GM23338 (cell line): ENCODE data around the gene ZNF324B. TPM values are rescaled to one million over a fixed set of nuclear protein-coding genes. Genes with fewer than 3 reads are reported as not detected.
"Not testable (repeated sequence)": the region's sequence is repeated elsewhere in the genome, so short reads cannot be mapped to it uniquely, and the experiment has no call there.

Source experiments
- ATAC-seq: fragments of 200-7000 bp; cut with Tn5 transposase; 3 replicates; pipeline ENCODE4 v1.9.1; 2020
- DNase-seq: peaks from one replicate; pipeline ENCODE4 v3.0.0-alpha.2; 2015; ENCODE audit warnings: low spot score
- H2AFZ ChIP-seq: fragments of 200-600 bp; sonication (generic); 2 replicates; pipeline ENCODE4 v1.8.0; 2016; ENCODE audit warnings: antibody characterized with exemption, mild to moderate bottlenecking, moderate library complexity
- H3F3A ChIP-seq: fragments of 200-600 bp; sonication (generic); replicated peaks from 2 replicates; pipeline ENCODE4 v1.8.0; 2017; ENCODE audit warnings: antibody characterized with exemption, mixed run types, low read depth
- H3K27ac ChIP-seq: fragments of 200-600 bp; sonication (generic); 2 replicates; pipeline ENCODE4 v1.6.1; 2016; ENCODE audit warnings: low read depth
- H3K27me3 ChIP-seq: fragments of 200-600 bp; sonication (generic); 2 replicates; pipeline ENCODE4 v1.8.0; 2016; ENCODE audit warnings: mild to moderate bottlenecking, mixed run types, moderate library complexity; ENCODE audit not compliant: insufficient read depth
- H3K36me3 ChIP-seq: fragments of 200-600 bp; sonication (generic); 2 replicates; pipeline ENCODE4 v1.8.0; 2016; ENCODE audit warnings: mild to moderate bottlenecking; ENCODE audit not compliant: insufficient read depth
- H3K4me1 ChIP-seq: fragments of 200-600 bp; sonication (generic); 2 replicates; pipeline ENCODE4 v1.8.0; 2016; ENCODE audit warnings: mild to moderate bottlenecking, moderate library complexity; ENCODE audit not compliant: insufficient read depth
- H3K4me2 ChIP-seq: fragments of 200-600 bp; sonication (generic); 2 replicates; pipeline ENCODE4 v1.7.1; 2017; ENCODE audit warnings: mixed run types
- H3K4me3 ChIP-seq: fragments of 200-600 bp; sonication (generic); 2 replicates; pipeline ENCODE4 v1.6.1; 2016; ENCODE audit warnings: mixed run types
- H3K79me2 ChIP-seq: fragments of 200-600 bp; sonication (generic); replicated peaks from 2 replicates; pipeline ENCODE4 v1.8.0; 2017; ENCODE audit warnings: mild to moderate bottlenecking; ENCODE audit not compliant: insufficient read depth
- H3K9me2 ChIP-seq: fragments of 200-600 bp; sonication (generic); 2 replicates; pipeline ENCODE4 v1.8.0; 2017; ENCODE audit not compliant: insufficient read depth
- H4K20me1 ChIP-seq: fragments of 200-600 bp; sonication (generic); replicated peaks from 2 replicates; pipeline ENCODE4 v1.8.0; 2017; ENCODE audit warnings: mild to moderate bottlenecking; ENCODE audit not compliant: insufficient read depth
- H3K27ac Mint-ChIP-seq: 2 replicates; pipeline ENCODE4 v1.8.0; 2020; ENCODE audit warnings: inconsistent platforms, mild to moderate bottlenecking, moderate library complexity, mixed read lengths
- H3K27me3 Mint-ChIP-seq: 3 replicates; pipeline ENCODE4 v1.8.0; 2022; ENCODE audit warnings: low read depth, mild to moderate bottlenecking, moderate library complexity, mixed read lengths, inconsistent platforms; ENCODE audit not compliant: insufficient read depth, poor library complexity
- H3K36me3 Mint-ChIP-seq: 3 replicates; pipeline ENCODE4 v1.8.0; 2021; ENCODE audit warnings: low read depth, mild to moderate bottlenecking, inconsistent platforms, moderate library complexity, mixed read lengths
- H3K4me1 Mint-ChIP-seq: 3 replicates; pipeline ENCODE4 v1.8.0; 2020; ENCODE audit warnings: mild to moderate bottlenecking, inconsistent platforms, mixed read lengths
- H3K4me3 Mint-ChIP-seq: 3 replicates; pipeline ENCODE4 v1.8.0; 2021; ENCODE audit warnings: moderate library complexity, mild to moderate bottlenecking, inconsistent platforms, mixed read lengths
- H3K9me3 Mint-ChIP-seq: 3 replicates; pipeline ENCODE4 v1.8.0; 2020; ENCODE audit warnings: moderate library complexity, mild to moderate bottlenecking, inconsistent platforms, mixed read lengths
- CREB1 ChIP-seq: fragments of 250-450 bp; sonication (Bioruptor Pico); IDR thresholded peaks from 2 replicates; pipeline ENCODE4 v1.5.0; 2020; ENCODE audit warnings: low read depth, mild to moderate bottlenecking, moderate library complexity
- EZH2 ChIP-seq: fragments of 200-600 bp; sonication (generic); IDR thresholded peaks from one replicate; pipeline ENCODE4 v1.8.0; 2017; ENCODE audit warnings: antibody characterized with exemption, mild to moderate bottlenecking, low read depth; ENCODE audit not compliant: unreplicated experiment
- EZH2phosphoT487 ChIP-seq: fragments of 200-600 bp; sonication (generic); IDR thresholded peaks from one replicate; pipeline ENCODE4 v1.8.1; 2018; ENCODE audit warnings: antibody characterized with exemption; ENCODE audit not compliant: unreplicated experiment
- JUNB ChIP-seq: IDR thresholded peaks from one replicate; pipeline ENCODE4 v1.6.1; 2016; ENCODE audit warnings: antibody characterized with exemption; ENCODE audit not compliant: unreplicated experiment
- POLR2AphosphoS5 ChIP-seq: IDR thresholded peaks from 2 replicates; pipeline ENCODE4 v1.6.1; 2016; ENCODE audit warnings: antibody characterized with exemption, low read depth
- STAT1 ChIP-seq: IDR thresholded peaks from one replicate; pipeline ENCODE4 v1.6.1; 2016; ENCODE audit warnings: antibody characterized with exemption; ENCODE audit not compliant: unreplicated experiment
- ZNF331 ChIP-seq: fragments of 250-450 bp; sonication (Bioruptor Pico); IDR thresholded peaks from 2 replicates; pipeline ENCODE4 v1.5.0; 2020; ENCODE audit warnings: low read depth, mild to moderate bottlenecking, moderate library complexity
- polyA plus RNA-seq: library from polyadenylated mRNA; unstranded; fragments of >200 nt; fragmentation: Nextera tagmentation; extraction: Ambion mirVana; gene quantifications from 2 replicates; pipeline ENCODE4 v1.2.1, GENCODE V29; 2016
- total RNA-seq: library from RNA; depleted of rRNA; stranded (reverse); fragments of >200 nt; shearing (Covaris generic); gene quantifications from 2 replicates; pipeline ENCODE4 v1.2.3, GENCODE V29; 2014
- TF ChIP-seq, protein P1 (sequence below), 2 experiments: fragments of 200-600 bp in 1 of 2; sonication (generic) in 1 of 2; conservative IDR thresholded peaks; 2 replicates each; pipeline versions ENCODE4 v1.5.1 to v1.6.1; 2016 to 2017; ENCODE audit warnings: antibody characterized with exemption in 2 of 2, low read depth in 2 of 2, mild to moderate bottlenecking in 2 of 2, moderate library complexity in 1 of 2
- TF ChIP-seq, protein P2 (sequence below): IDR thresholded peaks from 2 replicates; pipeline ENCODE4 v1.6.1; 2016; ENCODE audit warnings: antibody characterized with exemption
- TF ChIP-seq, protein P3 (sequence below): IDR thresholded peaks from one replicate; pipeline ENCODE4 v1.6.1; 2018; ENCODE audit warnings: antibody characterized with exemption; ENCODE audit not compliant: unreplicated experiment

The ZNF324B gene
- total and polyA plus RNA-seq, 2 experiments from 2014 or later, result 0.50 to 4.7 TPM

DNA sequence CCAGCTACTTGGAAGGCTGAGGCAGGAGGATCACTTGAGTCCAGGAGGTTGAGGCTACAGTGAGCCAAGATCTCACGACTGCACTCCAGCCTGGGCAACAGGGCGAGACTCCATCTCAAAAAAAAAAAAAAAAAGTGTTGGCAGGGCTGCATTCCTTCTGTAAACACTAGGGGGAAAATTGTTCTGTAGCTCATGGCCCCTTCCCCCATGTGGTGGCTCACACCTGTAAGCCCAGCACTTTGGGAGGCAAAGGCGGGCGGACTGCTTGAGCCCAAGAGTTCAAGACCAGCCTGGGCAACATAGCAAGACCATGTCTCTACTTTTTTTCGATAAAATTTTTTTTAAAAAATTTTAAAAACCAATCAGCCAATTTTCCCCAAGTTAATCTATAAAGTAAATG is 32.9 kb downstream of the ZNF324B start:
- H3K4me1 ChIP-seq, H3K9me3 Mint-ChIP-seq, H3K4me3 Mint-ChIP-seq, H3K4me3 ChIP-seq, H3K27me3 Mint-ChIP-seq, H3K79me2 ChIP-seq, H3K36me3 Mint-ChIP-seq, H3K27ac ChIP-seq, H3K4me2 ChIP-seq, H4K20me1 ChIP-seq, ATAC-seq, H3K9me2 ChIP-seq, H3K4me1 Mint-ChIP-seq, H3K27ac Mint-ChIP-seq, H3K36me3 ChIP-seq, H2AFZ ChIP-seq, H3F3A ChIP-seq, H3K27me3 ChIP-seq: not testable (repeated sequence)
- peak; percentile 37 for DNase-seq
- TF ChIP-seq, protein P1, sequence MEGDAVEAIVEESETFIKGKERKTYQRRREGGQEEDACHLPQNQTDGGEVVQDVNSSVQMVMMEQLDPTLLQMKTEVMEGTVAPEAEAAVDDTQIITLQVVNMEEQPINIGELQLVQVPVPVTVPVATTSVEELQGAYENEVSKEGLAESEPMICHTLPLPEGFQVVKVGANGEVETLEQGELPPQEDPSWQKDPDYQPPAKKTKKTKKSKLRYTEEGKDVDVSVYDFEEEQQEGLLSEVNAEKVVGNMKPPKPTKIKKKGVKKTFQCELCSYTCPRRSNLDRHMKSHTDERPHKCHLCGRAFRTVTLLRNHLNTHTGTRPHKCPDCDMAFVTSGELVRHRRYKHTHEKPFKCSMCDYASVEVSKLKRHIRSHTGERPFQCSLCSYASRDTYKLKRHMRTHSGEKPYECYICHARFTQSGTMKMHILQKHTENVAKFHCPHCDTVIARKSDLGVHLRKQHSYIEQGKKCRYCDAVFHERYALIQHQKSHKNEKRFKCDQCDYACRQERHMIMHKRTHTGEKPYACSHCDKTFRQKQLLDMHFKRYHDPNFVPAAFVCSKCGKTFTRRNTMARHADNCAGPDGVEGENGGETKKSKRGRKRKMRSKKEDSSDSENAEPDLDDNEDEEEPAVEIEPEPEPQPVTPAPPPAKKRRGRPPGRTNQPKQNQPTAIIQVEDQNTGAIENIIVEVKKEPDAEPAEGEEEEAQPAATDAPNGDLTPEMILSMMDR (conservative IDR thresholded peaks at IDR 0.05; ENCODE audit: low read depth in 2 of 2), result peak in 1 of 2 experiments; percentile 41; a peak in 2 of 4 replicates

DNA sequence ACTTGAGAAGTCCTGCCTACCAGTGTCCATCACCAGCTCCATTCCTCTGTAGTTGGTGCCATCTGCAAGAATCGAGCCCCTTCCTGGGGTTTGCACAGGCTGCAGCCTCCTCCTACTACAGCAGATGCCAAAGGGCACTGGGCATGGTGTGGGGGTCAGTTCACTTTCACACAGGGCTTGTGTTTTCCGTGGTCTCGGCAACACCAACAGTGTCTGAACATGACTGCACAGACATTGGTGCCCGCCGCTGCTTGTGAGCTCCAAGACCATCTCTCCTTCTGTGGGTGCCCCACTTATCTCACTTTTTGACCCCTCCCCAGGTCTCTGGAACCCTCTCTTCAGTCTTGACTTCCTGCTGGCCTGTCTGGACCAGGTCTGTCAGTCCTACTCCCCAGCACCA is 40.0 kb downstream of the ZNF324B start:
- Histone ChIP-seq H3K36me3 (no peaks in the 10 kb centered on the region), H4K20me1 (no peaks in the 10 kb centered on the region; the same call in 1 of the 2 replicates), H3K27me3 (no peaks in the 10 kb centered on the region), H3K4me2 (no peak overlapping the region), H3K4me1 (no peaks in the 10 kb centered on the region), H3K27ac (no peak overlapping the region), H3K79me2 (no peaks in the 10 kb centered on the region), H3K9me2 (no peaks in the 10 kb centered on the region), H3F3A (no peaks in the 10 kb centered on the region), H3K4me3 (no peak overlapping the region), H2AFZ (no peak overlapping the region)
- Mint-ChIP-seq H3K9me3 (no peaks in the 10 kb centered on the region), H3K4me3 (no peak overlapping the region; the same call in 2 of the 3 replicates), H3K36me3 (no peaks in the 10 kb centered on the region; the same call in 2 of the 3 replicates), H3K4me1 (no peaks in the 10 kb centered on the region), H3K27ac (no peak overlapping the region), H3K27me3 (peaks cover 8% of the 10 kb centered on the region)
- ATAC-seq (no peak), DNase-seq (no peak)
- TF ChIP-seq EZH2, result no peak
- TF ChIP-seq, protein P2, sequence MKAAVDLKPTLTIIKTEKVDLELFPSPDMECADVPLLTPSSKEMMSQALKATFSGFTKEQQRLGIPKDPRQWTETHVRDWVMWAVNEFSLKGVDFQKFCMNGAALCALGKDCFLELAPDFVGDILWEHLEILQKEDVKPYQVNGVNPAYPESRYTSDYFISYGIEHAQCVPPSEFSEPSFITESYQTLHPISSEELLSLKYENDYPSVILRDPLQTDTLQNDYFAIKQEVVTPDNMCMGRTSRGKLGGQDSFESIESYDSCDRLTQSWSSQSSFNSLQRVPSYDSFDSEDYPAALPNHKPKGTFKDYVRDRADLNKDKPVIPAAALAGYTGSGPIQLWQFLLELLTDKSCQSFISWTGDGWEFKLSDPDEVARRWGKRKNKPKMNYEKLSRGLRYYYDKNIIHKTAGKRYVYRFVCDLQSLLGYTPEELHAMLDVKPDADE, result no peak
- TF ChIP-seq, protein P3, sequence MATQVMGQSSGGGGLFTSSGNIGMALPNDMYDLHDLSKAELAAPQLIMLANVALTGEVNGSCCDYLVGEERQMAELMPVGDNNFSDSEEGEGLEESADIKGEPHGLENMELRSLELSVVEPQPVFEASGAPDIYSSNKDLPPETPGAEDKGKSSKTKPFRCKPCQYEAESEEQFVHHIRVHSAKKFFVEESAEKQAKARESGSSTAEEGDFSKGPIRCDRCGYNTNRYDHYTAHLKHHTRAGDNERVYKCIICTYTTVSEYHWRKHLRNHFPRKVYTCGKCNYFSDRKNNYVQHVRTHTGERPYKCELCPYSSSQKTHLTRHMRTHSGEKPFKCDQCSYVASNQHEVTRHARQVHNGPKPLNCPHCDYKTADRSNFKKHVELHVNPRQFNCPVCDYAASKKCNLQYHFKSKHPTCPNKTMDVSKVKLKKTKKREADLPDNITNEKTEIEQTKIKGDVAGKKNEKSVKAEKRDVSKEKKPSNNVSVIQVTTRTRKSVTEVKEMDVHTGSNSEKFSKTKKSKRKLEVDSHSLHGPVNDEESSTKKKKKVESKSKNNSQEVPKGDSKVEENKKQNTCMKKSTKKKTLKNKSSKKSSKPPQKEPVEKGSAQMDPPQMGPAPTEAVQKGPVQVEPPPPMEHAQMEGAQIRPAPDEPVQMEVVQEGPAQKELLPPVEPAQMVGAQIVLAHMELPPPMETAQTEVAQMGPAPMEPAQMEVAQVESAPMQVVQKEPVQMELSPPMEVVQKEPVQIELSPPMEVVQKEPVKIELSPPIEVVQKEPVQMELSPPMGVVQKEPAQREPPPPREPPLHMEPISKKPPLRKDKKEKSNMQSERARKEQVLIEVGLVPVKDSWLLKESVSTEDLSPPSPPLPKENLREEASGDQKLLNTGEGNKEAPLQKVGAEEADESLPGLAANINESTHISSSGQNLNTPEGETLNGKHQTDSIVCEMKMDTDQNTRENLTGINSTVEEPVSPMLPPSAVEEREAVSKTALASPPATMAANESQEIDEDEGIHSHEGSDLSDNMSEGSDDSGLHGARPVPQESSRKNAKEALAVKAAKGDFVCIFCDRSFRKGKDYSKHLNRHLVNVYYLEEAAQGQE, result no peak
- no peak for TF ChIP-seq STAT1
- no peak for TF ChIP-seq EZH2phosphoT487
- TF ChIP-seq, protein P1 (conservative IDR thresholded peaks at IDR 0.05; ENCODE audit: low read depth in 2 of 2), result no peak
- TF ChIP-seq POLR2AphosphoS5, result no peak
- no peak for TF ChIP-seq CREB1 (CRISPR knock-in tag)
- TF ChIP-seq JUNB, result no peak
- TF ChIP-seq ZNF331 (CRISPR knock-in tag), result no peak
